ENCODE data around the gene SH3TC1. TPM values are rescaled to one million over a fixed set of nuclear protein-coding genes. Genes with fewer than 3 reads are reported as not detected.

The SH3TC1 gene
- total and polyA plus RNA-seq, 4 donors, result 6.5 to 34.6 (median 25.8) TPM

DNA sequence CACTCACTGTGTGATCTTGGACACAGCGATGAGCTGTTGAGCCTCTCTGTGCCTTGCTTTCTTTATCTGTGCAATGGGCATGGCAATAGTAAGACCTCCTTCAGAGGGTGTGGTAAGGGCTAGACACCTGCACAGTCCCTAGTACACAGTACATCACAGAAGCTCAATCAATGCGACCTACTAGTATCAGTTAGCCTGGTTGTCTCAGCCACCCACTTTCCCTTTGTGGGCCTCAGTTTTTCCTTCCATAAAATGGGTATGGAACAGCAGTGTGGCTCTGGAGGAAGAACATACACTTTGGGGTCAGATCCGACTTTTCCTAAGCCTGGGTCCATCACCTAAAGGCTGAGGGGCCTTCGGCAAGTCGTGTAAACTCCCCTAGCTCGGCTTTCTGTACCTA, 67.0 kb downstream of the SH3TC1 start:
- TF ChIP-seq FOXA2 (IDR thresholded peaks at IDR 0.05) (no peak), ZBTB33 (IDR thresholded peaks at IDR 0.05) (no peak), CTCF (IDR thresholded peaks at IDR 0.05; ENCODE audit: low read depth, low read length, missing input control) (no peak), TAF1 (conservative IDR thresholded peaks at IDR 0.05) (no peak), ATF3 (IDR thresholded peaks at IDR 0.05) (no peak), FOXA1 (IDR thresholded peaks at IDR 0.05) (no peak), HNF4G (IDR thresholded peaks at IDR 0.05) (no peak)
- H3K36me3 ChIP-seq (ENCODE audit: control insufficient read depth in 4 of 4, insufficient read depth in 3 of 4, low read depth in 1 of 4, low read length in 3 of 4), result no peaks in the 10 kb centered on the region
- H3K9me3 ChIP-seq (ENCODE audit: control insufficient read depth in 4 of 4, low read length in 3 of 4), result no peaks in the 10 kb centered on the region
- H3K4me1 ChIP-seq (ENCODE audit: control insufficient read depth in 4 of 4, insufficient read depth in 4 of 4, low read length in 3 of 4), result peaks cover 0 to 7% (median 0%) of the 10 kb centered on the region in 4 donors
- DNase-seq (ENCODE audit: low spot score), result no peak
- H3K27me3 ChIP-seq (ENCODE audit: control insufficient read depth in 4 of 4, insufficient read depth in 4 of 4, low read length in 3 of 4), result peaks cover 0 to 10% (median 3%) of the 10 kb centered on the region in 4 donors
- H3K9ac ChIP-seq (ENCODE audit: low read depth in 1 of 2, low read length in 2 of 2), result no peak overlapping the region
- WGBS, result 87% methylated on average over 6 of the region's 6 CpGs
- H3K4me3 ChIP-seq (ENCODE audit: low read depth in 1 of 3, low read length in 3 of 3), result no peak overlapping the region
- H3K27ac ChIP-seq (ENCODE audit: low read depth in 1 of 2, low read length in 2 of 2), result no peak overlapping the region

- DNase-seq (ENCODE audit: low spot score), result no peak
- no peaks in the 10 kb centered on the region for H3K36me3 ChIP-seq (ENCODE audit: control insufficient read depth in 4 of 4, insufficient read depth in 3 of 4, low read depth in 1 of 4, low read length in 3 of 4)
- no peak overlapping the region for H3K4me3 ChIP-seq (ENCODE audit: low read depth in 1 of 3, low read length in 3 of 3)
- peaks cover 0 to 10% (median 3%) of the 10 kb centered on the region in 4 donors for H3K27me3 ChIP-seq (ENCODE audit: control insufficient read depth in 4 of 4, insufficient read depth in 4 of 4, low read length in 3 of 4)
- H3K9me3 ChIP-seq (ENCODE audit: control insufficient read depth in 4 of 4, low read length in 3 of 4), result no peaks in the 10 kb centered on the region
- no peak overlapping the region for H3K27ac ChIP-seq (ENCODE audit: low read depth in 1 of 2, low read length in 2 of 2)
- H3K4me1 ChIP-seq (ENCODE audit: control insufficient read depth in 4 of 4, insufficient read depth in 4 of 4, low read length in 3 of 4), result peaks cover 0 to 7% (median 0%) of the 10 kb centered on the region in 4 donors
- 74% methylated on average over 8 of the region's 8 CpGs for WGBS
- no peak overlapping the region for H3K9ac ChIP-seq (ENCODE audit: low read depth in 1 of 2, low read length in 2 of 2)
- TF ChIP-seq ATF3 (IDR thresholded peaks at IDR 0.05) (no peak), FOXA2 (IDR thresholded peaks at IDR 0.05) (no peak), GABPA (IDR thresholded peaks at IDR 0.05 in 1 of 2, conservative IDR thresholded peaks at IDR 0.05 in 1 of 2) (no peak), ZBTB33 (IDR thresholded peaks at IDR 0.05) (no peak), CTCF (IDR thresholded peaks at IDR 0.05; ENCODE audit: low read depth, low read length, missing input control) (no peak), YY1 (IDR thresholded peaks at IDR 0.05) (no peak), SP1 (IDR thresholded peaks at IDR 0.05) (no peak)
Measured at GRCh38 chr4:8266508-8266907, 67.4 kb downstream of the SH3TC1 start.
